HG02840 (cell line): ENCODE data around the gene RBMS3.

ENCODE experiments used
- ATAC-seq: cut with Tn5 transposase; IDR thresholded peaks from one replicate; pipeline ENCODE4 v1.9.1; 2021; ENCODE audit warnings: mild to moderate bottlenecking, moderate library complexity, moderate number of reproducible peaks; ENCODE audit not compliant: unreplicated experiment, low FRiP score

RBMS3 gene

GRCh38 chr3:29955413-29955812 lies 674.5 kb downstream of the RBMS3 start:
- ATAC-seq: no peak

DNA sequence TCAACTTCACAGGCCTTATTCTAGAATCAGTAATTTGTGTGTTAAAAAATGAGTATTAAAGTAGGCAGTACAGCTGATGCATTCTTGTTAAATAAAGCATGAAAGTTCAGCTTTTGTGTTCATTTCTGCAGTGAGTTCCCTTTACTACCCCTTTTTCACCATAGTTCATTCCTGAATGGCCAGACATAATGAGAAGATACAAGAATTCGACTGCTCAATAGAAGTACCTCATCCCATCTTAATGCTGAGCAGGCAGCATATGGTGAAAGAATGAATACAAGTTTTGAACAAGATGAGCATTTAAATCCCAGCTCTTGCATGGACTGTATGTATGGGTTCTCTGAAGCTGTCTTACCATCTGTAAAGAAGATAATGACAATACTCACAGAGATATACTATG lies 677.9 kb downstream of the RBMS3 start:
- ATAC-seq: no peak

- no peak for ATAC-seq
These were observed 691.0 kb downstream of the RBMS3 start for GRCh38 chr3:29971895-29972294.

DNA sequence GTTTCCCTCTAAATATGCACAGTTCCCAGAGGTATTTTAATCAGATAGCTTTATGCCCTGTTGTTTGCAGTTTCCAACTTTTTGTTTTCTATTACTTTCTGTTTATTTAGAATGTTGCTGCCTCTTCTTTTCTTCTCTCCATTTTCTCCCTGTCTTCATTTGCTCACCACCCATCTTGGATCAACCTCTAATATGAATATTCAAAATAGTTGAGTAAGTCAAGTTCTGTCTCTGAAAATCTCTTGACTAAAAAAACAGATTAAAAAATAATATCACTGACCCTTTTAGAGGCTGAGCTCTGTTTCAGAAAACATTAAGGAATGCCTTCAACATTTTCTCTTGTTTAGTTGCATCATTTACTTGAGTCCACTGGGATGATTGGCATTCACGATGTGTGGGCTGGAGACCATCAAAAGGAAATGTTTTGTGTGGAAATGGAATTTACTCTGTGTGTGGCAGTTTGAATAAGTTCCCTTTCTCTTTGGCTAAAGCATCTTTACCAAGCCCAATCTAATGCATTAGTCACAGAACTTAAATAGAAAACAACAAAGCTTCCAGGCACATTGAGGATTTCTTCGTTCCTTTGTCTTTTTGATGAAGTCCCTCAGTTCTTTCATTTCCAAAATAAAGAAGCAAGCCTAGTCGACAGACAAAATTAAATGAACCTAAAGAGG lies 691.6 kb downstream of the RBMS3 start:
- no peak for ATAC-seq

- ATAC-seq: no peak
These were observed 692.9 kb downstream of the RBMS3 start for GRCh38 chr3:29973763-29974162.

GRCh38 chr3:29976871-29977270 lies 696.0 kb downstream of the RBMS3 start:
- no peak for ATAC-seq

DNA sequence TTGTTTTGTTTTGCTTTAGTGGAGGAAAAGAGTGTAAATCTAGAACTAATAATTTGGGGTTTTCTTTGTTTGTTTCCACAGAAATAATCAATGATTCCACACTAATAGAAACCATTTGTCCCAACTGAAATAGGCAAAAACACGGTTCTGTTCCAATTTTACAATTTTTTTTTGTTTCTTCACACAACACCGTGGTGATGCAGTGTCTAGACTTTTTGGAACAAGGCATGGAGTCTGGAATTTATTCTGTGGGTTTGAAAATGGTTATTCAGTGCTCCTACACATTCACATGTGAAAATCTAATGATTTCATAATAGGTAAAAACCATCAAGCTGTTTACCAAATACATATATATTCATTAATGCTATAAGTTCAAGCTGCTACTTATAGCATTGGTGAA lies 696.5 kb downstream of the RBMS3 start:
- ATAC-seq: no peak

DNA sequence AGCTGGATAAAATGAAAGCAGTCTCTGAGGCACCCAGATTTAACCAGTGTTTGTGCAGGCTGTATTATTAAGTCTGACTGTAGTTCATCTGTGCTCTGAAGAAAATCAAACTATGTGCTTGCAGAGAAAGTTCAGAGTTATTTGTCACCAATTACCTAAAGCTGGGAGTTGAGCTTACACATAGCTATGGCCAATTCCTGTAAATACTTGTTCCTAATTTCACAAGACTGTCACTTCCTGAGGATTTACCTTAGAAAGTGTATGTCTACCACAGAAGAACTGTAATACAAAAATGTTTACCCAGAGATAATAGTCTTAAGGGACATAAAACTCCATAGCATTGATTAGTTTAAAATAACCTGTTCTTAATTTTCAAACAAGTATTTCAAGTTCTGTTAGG lies 697.2 kb downstream of the RBMS3 start:
- no peak for ATAC-seq

GRCh38 chr3:29991198-29991597 lies 710.3 kb downstream of the RBMS3 start:
- ATAC-seq: no peak

GRCh38 chr3:30002797-30003196 lies 721.9 kb downstream of the RBMS3 start:
- ATAC-seq: no peak

- ATAC-seq: no peak
These were observed 722.9 kb downstream of the RBMS3 start for GRCh38 chr3:30003741-30004140.

DNA sequence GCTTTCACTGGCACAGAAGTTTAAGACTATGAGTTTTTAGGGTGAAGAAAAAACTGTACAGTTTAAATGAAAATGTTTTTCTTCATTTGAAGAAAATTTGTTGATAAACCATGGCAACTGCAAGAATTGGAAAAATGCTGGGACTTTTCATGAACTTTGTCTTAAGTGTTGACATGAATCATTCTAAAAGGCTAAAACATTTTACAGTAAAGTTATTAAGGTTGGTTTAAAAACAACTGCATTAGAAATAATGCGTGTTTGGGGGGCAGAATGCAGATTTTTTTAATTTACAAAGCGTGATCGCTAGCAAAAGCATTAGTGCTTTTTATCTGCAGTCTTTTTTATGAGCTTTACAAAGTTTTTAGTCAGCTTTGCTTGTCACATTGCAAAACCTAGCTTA lies 723.6 kb downstream of the RBMS3 start:
- ATAC-seq: no peak

GRCh38 chr3:30006111-30006510 lies 725.2 kb downstream of the RBMS3 start:
- no peak for ATAC-seq

- ATAC-seq: no peak
These were observed 726.8 kb downstream of the RBMS3 start for GRCh38 chr3:30007668-30008067.

DNA sequence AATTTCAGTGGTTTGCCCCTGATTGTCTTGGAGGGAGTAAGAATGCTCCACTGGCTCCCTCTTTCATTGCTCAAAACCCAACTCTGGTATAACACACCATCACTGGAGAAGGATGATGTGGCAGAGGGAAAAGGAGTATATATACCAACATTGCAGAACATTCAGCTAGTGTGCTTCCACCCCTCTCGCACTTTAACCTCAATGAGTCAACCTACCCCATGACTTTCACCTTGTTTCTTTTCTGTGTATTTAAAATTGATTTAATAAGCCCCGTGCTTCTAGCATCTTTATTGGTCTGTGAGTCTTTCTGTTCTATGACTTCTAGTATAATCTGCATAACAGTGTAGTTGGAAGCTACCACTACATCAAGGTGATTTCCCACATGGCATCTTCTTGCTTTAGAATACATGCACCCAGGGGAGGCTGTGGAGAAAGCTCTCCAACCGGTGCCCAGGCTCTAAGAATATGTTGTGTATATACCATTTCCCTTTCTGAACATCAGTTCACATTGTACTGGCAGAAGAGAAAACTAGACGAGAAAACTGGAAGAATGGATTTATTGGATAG lies 730.4 kb downstream of the RBMS3 start:
- no peak for ATAC-seq

DNA sequence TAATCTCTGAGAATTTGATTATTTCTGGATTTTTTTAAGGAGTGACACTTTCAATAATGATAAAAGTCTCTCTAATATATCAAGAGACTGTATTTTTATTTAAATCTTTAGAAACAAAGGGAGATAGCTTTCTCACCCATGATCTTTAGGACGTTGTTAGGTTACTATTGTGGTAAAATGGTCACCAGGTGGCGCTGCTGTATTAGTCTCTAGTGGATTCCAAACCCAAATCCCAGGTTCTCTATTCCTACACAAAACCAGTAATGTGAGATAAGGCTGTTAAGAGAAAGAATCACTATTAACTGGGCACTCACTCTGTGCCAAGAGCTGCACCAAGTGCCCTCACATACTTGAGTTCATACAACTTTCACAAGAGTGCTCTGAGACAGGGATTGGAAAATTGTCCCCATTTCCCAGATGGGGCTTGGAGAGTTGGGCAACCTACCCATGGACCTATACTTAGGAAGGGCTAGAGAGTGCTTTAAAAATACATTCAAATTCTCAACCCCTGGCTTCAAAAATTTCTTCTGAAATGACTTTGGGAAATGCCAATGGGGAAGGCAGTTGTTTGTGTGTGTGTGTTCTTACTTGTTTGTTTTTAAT lies 732.2 kb downstream of the RBMS3 start:
- ATAC-seq: no peak

DNA sequence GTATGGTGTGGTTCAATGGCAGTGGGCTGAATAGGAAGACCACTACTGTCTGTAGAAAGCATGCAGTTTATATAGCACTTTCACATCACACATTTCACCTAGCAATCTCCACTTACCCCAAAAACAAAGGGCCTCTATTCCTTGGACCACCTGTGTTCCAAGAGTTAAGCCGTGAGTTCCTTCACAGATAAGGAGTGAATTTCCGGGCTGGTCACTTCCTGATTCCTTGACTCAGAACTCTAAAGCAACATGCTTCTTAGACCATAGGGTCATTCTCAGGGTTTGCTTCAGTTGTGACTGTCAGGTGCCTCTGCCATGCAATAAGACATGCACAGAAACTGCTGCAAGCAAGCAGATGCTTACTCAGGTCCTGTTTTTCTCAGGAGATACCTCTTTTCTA lies 737.0 kb downstream of the RBMS3 start:
- no peak for ATAC-seq

DNA sequence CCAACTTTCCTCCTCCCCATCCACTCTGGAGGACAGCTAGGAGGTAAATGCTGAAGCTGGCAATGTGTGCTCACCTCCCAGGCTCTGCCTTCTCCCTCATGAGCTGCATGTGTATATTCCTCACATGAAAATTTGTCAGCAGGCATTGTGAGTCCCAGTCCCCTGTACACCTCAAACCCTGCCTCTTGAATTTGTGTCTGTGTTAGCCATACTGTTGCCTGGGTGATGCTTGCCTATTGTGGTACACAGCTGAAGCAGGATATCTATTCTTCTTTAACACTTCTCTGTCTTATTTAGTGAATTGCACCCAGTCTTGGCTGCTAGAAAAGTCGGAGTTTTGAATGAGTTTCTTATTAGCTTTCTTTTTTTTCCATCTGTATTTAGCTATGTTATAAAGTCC lies 739.5 kb downstream of the RBMS3 start:
- ATAC-seq: no peak

- no peak for ATAC-seq
These were observed 743.6 kb downstream of the RBMS3 start for GRCh38 chr3:30024466-30024865.

GRCh38 chr3:30026851-30027250 lies 746.0 kb downstream of the RBMS3 start:
- no peak for ATAC-seq

DNA sequence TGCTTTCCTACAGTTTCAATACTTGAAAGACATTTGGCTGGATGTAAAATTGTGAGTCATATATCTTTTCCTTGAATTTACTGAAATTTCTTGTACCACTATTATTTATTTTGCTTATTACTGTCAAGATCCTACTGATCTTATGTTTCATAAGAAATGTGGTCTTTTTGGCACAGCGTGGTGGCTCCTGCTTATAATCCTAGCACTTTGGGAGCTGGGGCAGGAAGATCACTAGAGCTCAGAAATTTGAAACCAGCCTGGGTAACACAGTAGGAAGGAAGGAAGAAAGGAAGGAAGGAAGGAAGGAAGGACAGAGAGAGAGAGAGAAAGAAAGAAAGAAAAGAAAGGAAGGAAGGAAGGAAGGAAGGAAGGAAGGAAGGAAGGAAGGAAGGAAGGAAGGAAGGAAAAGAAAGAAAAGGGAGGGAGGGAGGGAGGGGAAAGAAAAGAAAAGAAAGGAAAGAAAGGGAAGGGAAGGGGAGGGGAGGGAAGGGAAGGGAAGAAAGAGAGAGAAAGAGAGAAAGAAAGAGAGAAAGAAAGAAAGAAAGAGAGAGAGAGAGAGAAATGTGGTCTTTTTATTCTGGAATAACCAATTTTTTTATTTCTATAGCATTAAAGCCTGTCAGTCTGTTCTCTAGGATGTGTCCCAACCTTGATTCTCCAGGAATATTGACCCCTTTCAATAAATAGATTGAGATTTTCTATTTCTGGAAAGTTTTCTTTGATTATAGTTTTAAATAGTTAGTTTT lies 753.5 kb downstream of the RBMS3 start:
- no peak for ATAC-seq
